Trophoblast cell (in vitro differentiated cells and primary cell): Measurements from ENCODE around the gene SEC63.
A peak's percentile ranks its signal among the peaks of the same experiment; 100 is the strongest.
"Not testable (repeated sequence)": the region's sequence is repeated elsewhere in the genome, so short reads cannot be mapped to it uniquely, and the experiment has no call there.

ENCODE experiments used
- DNase-seq, 2 donors: peaks; one replicate each; pipeline ENCODE4 v3.0.0-alpha.2; 2016
- H2AFZ ChIP-seq: 2 replicates; pipeline ENCODE4 v1.6.1; 2013; ENCODE audit warnings: low read length, moderate library complexity, mild to moderate bottlenecking; ENCODE audit not compliant: insufficient read depth, poor library complexity
- H2AK5ac ChIP-seq: 2 replicates; pipeline ENCODE4 v1.6.1; 2013; ENCODE audit warnings: mild to moderate bottlenecking, low read length
- H2BK120ac ChIP-seq: 2 replicates; pipeline ENCODE4 v1.6.1; 2013; ENCODE audit warnings: low read length, mild to moderate bottlenecking, moderate library complexity; ENCODE audit not compliant: insufficient read depth, poor library complexity
- H2BK12ac ChIP-seq: 2 replicates; pipeline ENCODE4 v1.6.1; 2013; ENCODE audit warnings: mild to moderate bottlenecking, low read length, moderate library complexity
- H2BK5ac ChIP-seq: 2 replicates; pipeline ENCODE4 v1.6.1; 2013; ENCODE audit warnings: low read length, low read depth, moderate library complexity, mild to moderate bottlenecking; ENCODE audit not compliant: poor library complexity
- H3K14ac ChIP-seq: 2 replicates; pipeline ENCODE4 v1.6.1; 2013; ENCODE audit warnings: mild to moderate bottlenecking, low read length
- H3K18ac ChIP-seq: 2 replicates; pipeline ENCODE4 v1.6.1; 2013; ENCODE audit warnings: mild to moderate bottlenecking, low read length
- H3K23ac ChIP-seq: 2 replicates; pipeline ENCODE4 v1.6.1; 2013; ENCODE audit warnings: low read length
- H3K27ac ChIP-seq: 2 replicates; pipeline ENCODE4 v1.5.1; 2013; ENCODE audit warnings: low read depth, mild to moderate bottlenecking, inconsistent platforms, low read length, moderate library complexity
- H3K27me3 ChIP-seq: 2 replicates; pipeline ENCODE4 v1.6.1; 2013; ENCODE audit warnings: inconsistent platforms, mild to moderate bottlenecking, low read length, moderate library complexity; ENCODE audit not compliant: insufficient read depth
- H3K36me3 ChIP-seq, 2 experiments: 1 replicate in 1 of 2; 2 replicates in 1 of 2; pipeline ENCODE4 v1.6.1; 2013; ENCODE audit warnings: low read length in 2 of 2, mild to moderate bottlenecking in 2 of 2, moderate library complexity in 1 of 2; ENCODE audit not compliant: insufficient read depth in 2 of 2, control insufficient read depth in 1 of 2
- H3K4ac ChIP-seq: 2 replicates; pipeline ENCODE4 v1.6.1; 2013; ENCODE audit warnings: low read depth, mild to moderate bottlenecking, low read length, moderate library complexity
- H3K4me1 ChIP-seq, 2 experiments: 1 replicate in 1 of 2; 2 replicates in 1 of 2; pipeline ENCODE4 v1.6.1; 2013; ENCODE audit warnings: low read length in 2 of 2, mild to moderate bottlenecking in 2 of 2, moderate library complexity in 1 of 2; ENCODE audit not compliant: insufficient read depth in 2 of 2, control insufficient read depth in 1 of 2
- H3K4me2 ChIP-seq: 2 replicates; pipeline ENCODE4 v1.6.1; 2013; ENCODE audit warnings: inconsistent platforms, mild to moderate bottlenecking, low read length, moderate library complexity
- H3K4me3 ChIP-seq: 2 replicates; pipeline ENCODE4 v1.5.1; 2013; ENCODE audit warnings: mild to moderate bottlenecking, low read depth, low read length, inconsistent platforms
- H3K79me1 ChIP-seq: one replicate; pipeline ENCODE4 v1.6.1; 2013; ENCODE audit warnings: low read length
- H3K79me2 ChIP-seq: 2 replicates; pipeline ENCODE4 v1.6.1; 2013; ENCODE audit warnings: low read length, mild to moderate bottlenecking; ENCODE audit not compliant: control insufficient read depth, insufficient read depth, poor library complexity
- H3K9ac ChIP-seq: 2 replicates; pipeline ENCODE4 v1.6.1; 2013; ENCODE audit warnings: mild to moderate bottlenecking, low read length
- H3K9me3 ChIP-seq: 2 replicates; pipeline ENCODE4 v1.6.1; 2013; ENCODE audit warnings: low read depth, mild to moderate bottlenecking, control low read depth, inconsistent platforms, low read length; ENCODE audit not compliant: insufficient read depth
- H4K12ac ChIP-seq: 2 replicates; pipeline ENCODE4 v1.6.1; 2013; ENCODE audit warnings: low read depth, mild to moderate bottlenecking, low read length, moderate library complexity
- H4K8ac ChIP-seq: 2 replicates; pipeline ENCODE4 v1.6.1; 2013; ENCODE audit warnings: low read depth, mild to moderate bottlenecking, low read length, moderate library complexity
- H4K91ac ChIP-seq: one replicate; pipeline ENCODE4 v1.6.1; 2013; ENCODE audit warnings: low read depth, mild to moderate bottlenecking, low read length, moderate library complexity
- WGBS: extraction: QIAGEN DNeasy Blood & Tissue Kit; methylation state at CpG from one replicate; pipeline ENCODE4 v1.1.7; 2013; ENCODE audit warnings: missing lambda C conversion rate; ENCODE audit not compliant: insufficient read length, insufficient coverage; ENCODE audit errors: extremely low coverage; 5-methylcytosine and 5-hydroxymethylcytosine counted together

Gene SEC63

GRCh38 chr6:107932580-107932979 is 25.4 kb downstream of the SEC63 start:
- H2AK5ac ChIP-seq: no peak overlapping the region
- DNase-seq: no peak

GRCh38 chr6:107931894-107932293 is 26.1 kb downstream of the SEC63 start:
- Histone ChIP-seq H3K27me3 (no peaks in the 10 kb centered on the region), H2AK5ac (no peak overlapping the region), H3K4ac (peak overlapping the region; percentile 79), H2AFZ (no peak overlapping the region), H4K8ac (no peak overlapping the region), H3K9me3 (no peaks in the 10 kb centered on the region), H3K27ac (no peak overlapping the region), H4K91ac (no peak overlapping the region), H3K4me3 (no peak overlapping the region), H3K9ac (no peak overlapping the region), H4K12ac (no peak overlapping the region), H2BK12ac (no peak overlapping the region), H3K4me1 (no peaks in the 10 kb centered on the region), H2BK120ac (no peak overlapping the region), H3K14ac (no peak overlapping the region), H2BK5ac (no peak overlapping the region), H3K36me3 (peaks cover 0 to 3% of the 10 kb centered on the region in 2 experiments), H3K4me2 (no peak overlapping the region), H3K23ac (no peak overlapping the region), H3K79me1 (no peaks in the 10 kb centered on the region), H3K79me2 (peaks cover 3% of the 10 kb centered on the region), H3K18ac (no peak overlapping the region)
- DNase-seq: no peak
- no CpG with 5 or more reads among the region's 3 CpGs for WGBS

More at GRCh38 chr6:107932580-107932979, 25.4 kb downstream of the SEC63 start:
- Histone ChIP-seq H3K27me3 (no peaks in the 10 kb centered on the region), H3K36me3 (peaks cover 0 to 3% of the 10 kb centered on the region in 2 experiments), H4K91ac (no peak overlapping the region), H3K4me2 (no peak overlapping the region), H3K79me1 (no peaks in the 10 kb centered on the region), H3K4me3 (no peak overlapping the region), H4K12ac (no peak overlapping the region), H2AFZ (no peak overlapping the region), H3K14ac (no peak overlapping the region), H3K9ac (no peak overlapping the region), H3K4me1 (no peaks in the 10 kb centered on the region), H3K9me3 (no peaks in the 10 kb centered on the region), H3K27ac (no peak overlapping the region), H3K4ac (no peak overlapping the region), H2BK120ac (no peak overlapping the region), H3K79me2 (peaks cover 3% of the 10 kb centered on the region), H3K23ac (no peak overlapping the region), H3K18ac (no peak overlapping the region), H2BK12ac (no peak overlapping the region), H4K8ac (no peak overlapping the region), H2BK5ac (no peak overlapping the region)
- WGBS: no CpG with 5 or more reads among the region's 3 CpGs

DNA sequence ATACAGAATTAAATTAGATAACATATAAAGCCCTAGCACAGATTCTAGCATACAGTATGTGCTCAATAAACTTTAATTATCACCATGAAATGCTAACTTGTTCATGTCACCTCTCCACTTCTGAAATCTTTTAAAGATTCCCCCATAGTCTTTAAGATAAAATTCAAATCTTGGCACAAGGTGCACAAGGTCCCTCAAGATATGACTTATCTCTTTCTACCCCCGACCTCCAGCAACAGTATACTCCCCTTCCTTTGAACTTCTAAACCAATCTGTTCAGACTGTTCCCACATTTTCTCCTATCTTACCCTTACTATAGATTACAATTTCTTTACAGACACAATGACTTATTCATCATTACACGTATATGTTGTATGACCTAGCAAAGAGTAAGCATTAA is 29.0 kb downstream of the SEC63 start:
- no peaks in the 10 kb centered on the region for H3K79me1 ChIP-seq
- no peak overlapping the region for H3K4me2 ChIP-seq
- H3K9me3 ChIP-seq: no peaks in the 10 kb centered on the region
- H2BK5ac ChIP-seq: no peak overlapping the region
- H2AFZ ChIP-seq: no peak overlapping the region
- H3K9ac ChIP-seq: no peak overlapping the region
- H3K23ac ChIP-seq: no peak overlapping the region
- H2AK5ac ChIP-seq: no peak overlapping the region
- H3K18ac ChIP-seq: no peak overlapping the region
- no CpG with 5 or more reads among the region's 2 CpGs for WGBS
- H3K36me3 ChIP-seq: peaks cover 0 to 3% of the 10 kb centered on the region in 2 experiments
- no peak overlapping the region for H3K27ac ChIP-seq
- no peak overlapping the region for H2BK12ac ChIP-seq
- no peak overlapping the region for H4K8ac ChIP-seq
- no peak overlapping the region for H2BK120ac ChIP-seq
- no peak overlapping the region for H3K4me3 ChIP-seq
- no peak for DNase-seq
- no peak overlapping the region for H4K12ac ChIP-seq
- no peak overlapping the region for H3K14ac ChIP-seq
- no peaks in the 10 kb centered on the region for H3K27me3 ChIP-seq
- H3K4ac ChIP-seq: no peak overlapping the region
- no peaks in the 10 kb centered on the region for H3K4me1 ChIP-seq
- peaks cover 3% of the 10 kb centered on the region for H3K79me2 ChIP-seq
- no peak overlapping the region for H4K91ac ChIP-seq

DNA sequence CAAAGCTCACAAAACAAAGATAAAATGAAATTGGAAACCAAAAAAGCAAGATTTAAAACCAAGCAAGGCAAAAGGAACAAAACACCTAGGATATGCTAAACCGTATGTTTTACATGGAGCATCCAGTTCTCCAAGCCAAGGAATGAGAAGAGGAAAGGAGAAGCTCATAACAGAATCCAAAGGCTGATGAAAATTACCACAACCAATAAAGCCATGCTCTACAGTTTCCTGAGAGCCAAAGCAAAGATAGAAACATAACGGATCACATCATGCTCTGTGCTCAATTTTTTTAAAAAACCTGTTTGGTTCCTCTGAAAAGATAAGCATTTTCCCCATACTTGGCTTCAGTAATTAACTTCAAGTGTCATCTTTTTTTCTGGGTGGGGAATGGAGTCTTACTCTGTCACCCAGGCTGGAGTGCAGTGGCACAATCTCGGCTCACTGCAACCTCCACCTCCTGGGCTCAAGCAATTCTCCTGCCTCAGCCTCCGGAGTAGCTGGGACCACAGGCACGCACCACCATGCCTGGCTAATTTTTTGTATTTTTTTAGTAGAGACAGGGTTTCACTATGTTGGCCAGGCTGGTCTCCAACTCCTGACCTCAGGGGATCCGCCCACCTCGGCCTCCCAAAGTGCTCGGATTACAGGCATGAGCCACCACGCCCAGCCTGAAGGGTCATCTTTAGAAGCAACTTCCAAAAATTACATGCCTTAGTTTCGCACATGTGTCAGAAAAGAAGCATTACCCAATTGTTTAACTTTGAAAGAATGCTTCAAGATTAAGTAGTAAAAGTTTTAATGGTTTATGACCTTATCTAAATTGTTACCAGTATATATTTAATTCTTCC is 31.1 kb downstream of the SEC63 start:
- H3K79me1 ChIP-seq, H2AFZ ChIP-seq, H3K4me2 ChIP-seq, H3K27me3 ChIP-seq, H3K4me1 ChIP-seq, H3K14ac ChIP-seq, H4K91ac ChIP-seq, H4K12ac ChIP-seq, H3K18ac ChIP-seq, H3K9me3 ChIP-seq, H3K36me3 ChIP-seq, H2BK5ac ChIP-seq, H4K8ac ChIP-seq, H2BK12ac ChIP-seq, H3K27ac ChIP-seq, H2AK5ac ChIP-seq, H3K4me3 ChIP-seq, H3K9ac ChIP-seq, H3K4ac ChIP-seq, H2BK120ac ChIP-seq, H3K23ac ChIP-seq, H3K79me2 ChIP-seq: not testable (repeated sequence)
- DNase-seq: peak; percentile 8 to 81
- WGBS: no CpG with 5 or more reads among the region's 10 CpGs
